Astrocyte of the spinal cord (primary cell): ENCODE results near the gene DHRS3.
"Not testable (repeated sequence)": the region's sequence is repeated elsewhere in the genome, so short reads cannot be mapped to it uniquely, and the experiment has no call there.

Source experiments
- DNase-seq: peaks from one replicate; pipeline ENCODE4 v3.0.0; 2011; ENCODE audit warnings: low read depth, low spot score
- H3K4me3 ChIP-seq: 2 replicates; pipeline ENCODE4 v1.5.1; 2011; ENCODE audit warnings: low read depth, mild to moderate bottlenecking, low read length, moderate library complexity
- CTCF ChIP-seq: IDR thresholded peaks from 2 replicates; pipeline ENCODE4 v1.5.1; 2012; ENCODE audit warnings: low read depth, mild to moderate bottlenecking, low read length, inconsistent platforms
- in situ Hi-C: cut with HindIII; loops from 2 replicates; pipeline ENCODE4 v1.10.0; 2017; ENCODE audit warnings: low sequenced_read_pairs

DHRS3 gene

GRCh38 chr1:12525311-12526181 is 92.5 kb downstream of the DHRS3 start:
- in situ Hi-C loops = no loop called here
- H3K4me3 ChIP-seq = no peak overlapping the region
- no peak for TF ChIP-seq CTCF
- DNase-seq = peak; percentile 34

- in situ Hi-C loops = no loop called here
- H3K4me3 ChIP-seq = no peak overlapping the region
- TF ChIP-seq CTCF = no peak
- no peak for DNase-seq
Measured at GRCh38 chr1:12524266-12524665, 93.7 kb downstream of the DHRS3 start.

DNA sequence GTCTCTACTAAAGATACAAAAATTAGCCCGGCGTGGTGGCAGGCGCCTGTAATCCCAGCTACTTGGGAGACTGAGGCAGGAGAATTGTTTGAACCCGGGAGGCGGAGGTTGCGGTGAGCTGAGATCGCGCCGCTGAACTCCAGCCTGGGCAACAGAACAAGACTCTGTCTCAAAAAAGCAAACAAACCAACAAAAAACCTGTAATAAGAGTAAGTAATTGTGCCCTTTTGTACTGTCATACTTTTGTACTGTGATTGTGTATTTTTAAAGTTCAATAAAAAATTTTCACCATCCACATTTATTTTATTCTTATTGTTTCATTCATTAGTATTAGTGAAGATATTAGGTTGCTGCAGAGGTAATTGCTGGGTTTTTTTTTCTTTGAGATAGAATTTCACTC is 95.2 kb downstream of the DHRS3 start:
- H3K4me3 ChIP-seq, in situ Hi-C loops: not testable (repeated sequence)

GRCh38 chr1:12521096-12521495 is 96.9 kb downstream of the DHRS3 start:
- no peak for TF ChIP-seq CTCF
- in situ Hi-C loops = no loop called here
- DNase-seq = no peak

More for the DNA sequence above, 95.2 kb downstream of the DHRS3 start:
- DNase-seq = not testable (repeated sequence)

DNA sequence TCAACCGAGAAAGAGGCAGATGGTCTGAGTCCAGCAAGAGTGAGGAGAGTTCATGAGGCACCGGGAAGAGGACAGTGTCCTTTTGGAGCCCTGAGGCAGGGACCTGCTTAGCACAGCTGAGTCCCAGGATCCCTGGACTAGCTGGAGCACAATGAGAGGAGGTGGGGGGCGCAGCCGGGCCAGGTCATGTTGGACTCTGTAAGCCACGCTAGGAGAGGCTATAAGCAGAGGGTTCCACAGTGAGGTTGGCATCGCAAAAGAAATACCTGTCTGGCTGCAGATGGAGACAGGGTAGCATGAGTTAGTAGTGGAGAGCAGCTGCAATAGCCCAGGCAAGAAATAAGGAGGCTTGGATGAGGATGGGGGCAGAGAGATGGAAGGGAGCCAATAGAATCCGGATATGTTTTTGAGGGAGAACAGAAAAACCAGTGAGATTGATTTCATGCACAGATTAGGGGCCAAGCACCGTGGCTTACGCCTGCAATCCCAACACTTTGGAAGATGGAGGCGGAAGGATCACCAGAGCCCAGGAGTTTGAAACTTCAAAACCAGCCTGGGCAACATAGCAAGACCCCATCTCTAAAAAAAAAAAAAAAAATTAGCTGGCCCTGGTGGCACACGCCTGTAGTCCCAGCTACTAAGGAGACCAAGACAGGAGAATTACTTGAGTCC is 98.2 kb downstream of the DHRS3 start:
- H3K4me3 ChIP-seq = no peak overlapping the region
- no peak for TF ChIP-seq CTCF
- in situ Hi-C loops = no loop called here
- DNase-seq = no peak

More at GRCh38 chr1:12521096-12521495, 96.9 kb downstream of the DHRS3 start:
- H3K4me3 ChIP-seq = no peak overlapping the region

DNA sequence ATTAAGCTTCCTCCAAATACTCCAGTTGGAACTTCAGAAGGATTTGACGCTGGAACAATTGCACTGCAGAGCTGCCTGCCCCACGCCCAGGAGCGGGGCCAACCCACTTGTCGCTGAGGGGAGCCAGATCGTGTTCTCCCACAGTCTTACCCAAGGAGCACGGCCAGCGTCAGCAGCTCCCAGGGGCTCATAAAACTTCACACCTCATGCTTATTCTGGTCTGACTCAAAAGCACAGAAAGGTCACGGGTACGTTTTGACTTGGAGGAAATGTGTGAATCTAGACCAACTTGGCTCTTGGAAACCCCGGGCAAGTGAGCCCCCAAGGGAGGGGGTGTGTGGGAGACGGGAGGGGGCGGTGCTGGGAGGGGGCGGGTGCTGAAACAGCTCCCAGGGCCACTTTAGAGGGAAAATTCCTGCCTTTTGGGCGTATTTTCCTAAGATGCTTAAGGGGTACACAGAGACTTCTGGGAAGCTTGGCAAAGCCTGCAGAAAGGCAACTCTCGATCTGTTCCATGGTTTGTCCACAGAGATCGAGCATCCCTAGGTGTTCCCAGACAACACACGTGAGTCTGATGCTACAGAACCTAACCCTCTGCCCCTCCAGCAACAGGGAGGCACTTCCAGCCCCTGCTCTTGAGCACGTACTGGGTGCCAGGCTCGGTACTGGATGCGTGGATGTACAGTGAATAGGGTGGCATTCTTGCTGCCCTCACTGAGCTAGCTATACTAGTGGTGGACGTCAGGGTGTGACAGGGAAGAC is 98.9 kb downstream of the DHRS3 start:
- no peak overlapping the region for H3K4me3 ChIP-seq
- in situ Hi-C loops = no loop called here
- peak; percentile 78 for DNase-seq
- no peak for TF ChIP-seq CTCF
